ENCODE measurements around the gene MAL.

The MAL gene

GRCh38 chr2:95050385-95051300, 25.1 kb downstream of the MAL start:
- no peak for DNase-seq

GRCh38 chr2:95051626-95052025, 26.1 kb downstream of the MAL start:
- no peak for DNase-seq

- no peak for DNase-seq
Measured at GRCh38 chr2:95052307-95052706, 26.8 kb downstream of the MAL start.

- peak in 1 of 6 experiments; percentile 14 for DNase-seq
Measured at GRCh38 chr2:95052804-95053479, 27.4 kb downstream of the MAL start.

GRCh38 chr2:95053543-95053942, 28.0 kb downstream of the MAL start:
- peak in 4 of 6 experiments; percentile 7 to 40 (median 19) for DNase-seq

GRCh38 chr2:95054016-95054415, 28.5 kb downstream of the MAL start:
- DNase-seq, result peak in 1 of 6 experiments; percentile 17

GRCh38 chr2:95055262-95055661, 29.8 kb downstream of the MAL start:
- DNase-seq, result no peak

- no peak for DNase-seq
Measured at GRCh38 chr2:95056044-95056443, 30.5 kb downstream of the MAL start.

GRCh38 chr2:95056461-95057459, 31.3 kb downstream of the MAL start:
- DNase-seq, result no peak

GRCh38 chr2:95057535-95058370, 32.2 kb downstream of the MAL start:
- DNase-seq, result no peak

- DNase-seq, result no peak
Measured at GRCh38 chr2:95058466-95058988, 33.0 kb downstream of the MAL start.

- no peak for DNase-seq
Measured at GRCh38 chr2:95058989-95059641, 33.6 kb downstream of the MAL start.

- no peak for DNase-seq
Measured at GRCh38 chr2:95059656-95060370, 34.3 kb downstream of the MAL start.

GRCh38 chr2:95060446-95061118, 35.1 kb downstream of the MAL start:
- no peak for DNase-seq

- DNase-seq, result no peak
Measured at GRCh38 chr2:95061119-95061512, 35.6 kb downstream of the MAL start.

- peak in 2 of 6 experiments; percentile 18 to 37 for DNase-seq
Measured at GRCh38 chr2:95061601-95062183, 36.2 kb downstream of the MAL start.

GRCh38 chr2:95062242-95063085, 37.0 kb downstream of the MAL start:
- DNase-seq, result peak in 1 of 6 experiments; percentile 25

Measured in stimulated activated naive CD4-positive, alpha-beta T cell (primary cell).